Omental fat pad (tissue), 4 donors: ENCODE measurements around the gene TMEM185B. TPM values are rescaled to one million over a fixed set of nuclear protein-coding genes. Genes with fewer than 3 reads are reported as not detected.

ENCODE experiments used
- ATAC-seq: fragments of 150-250 bp; one replicate; pipeline ENCODE4 v1.9.1; 2016; ENCODE audit warnings: mild to moderate bottlenecking, moderate library complexity; ENCODE audit not compliant: low FRiP score
- DNase-seq: peaks from one replicate; pipeline ENCODE4 v3.0.0-alpha.2; 2019; ENCODE audit warnings: low spot score
- CTCF ChIP-seq, 3 donors: fragments of 450-650 bp; IDR thresholded peaks; one replicate each; pipeline ENCODE4 v1.5.1; 2016 to 2017; ENCODE audit warnings: antibody characterized with exemption in 3 of 3, mild to moderate bottlenecking in 3 of 3, moderate library complexity in 2 of 3
- total RNA-seq, 4 donors: library from RNA; depleted of rRNA; stranded (reverse); fragments of >200 nt; gene quantifications; one replicate each; pipeline ENCODE4 v1.1.0, GENCODE V29; 2016

TMEM185B gene
- total RNA-seq, 4 donors from 2014 or later, result 21.5 to 31.7 (median 25.1) TPM

DNA sequence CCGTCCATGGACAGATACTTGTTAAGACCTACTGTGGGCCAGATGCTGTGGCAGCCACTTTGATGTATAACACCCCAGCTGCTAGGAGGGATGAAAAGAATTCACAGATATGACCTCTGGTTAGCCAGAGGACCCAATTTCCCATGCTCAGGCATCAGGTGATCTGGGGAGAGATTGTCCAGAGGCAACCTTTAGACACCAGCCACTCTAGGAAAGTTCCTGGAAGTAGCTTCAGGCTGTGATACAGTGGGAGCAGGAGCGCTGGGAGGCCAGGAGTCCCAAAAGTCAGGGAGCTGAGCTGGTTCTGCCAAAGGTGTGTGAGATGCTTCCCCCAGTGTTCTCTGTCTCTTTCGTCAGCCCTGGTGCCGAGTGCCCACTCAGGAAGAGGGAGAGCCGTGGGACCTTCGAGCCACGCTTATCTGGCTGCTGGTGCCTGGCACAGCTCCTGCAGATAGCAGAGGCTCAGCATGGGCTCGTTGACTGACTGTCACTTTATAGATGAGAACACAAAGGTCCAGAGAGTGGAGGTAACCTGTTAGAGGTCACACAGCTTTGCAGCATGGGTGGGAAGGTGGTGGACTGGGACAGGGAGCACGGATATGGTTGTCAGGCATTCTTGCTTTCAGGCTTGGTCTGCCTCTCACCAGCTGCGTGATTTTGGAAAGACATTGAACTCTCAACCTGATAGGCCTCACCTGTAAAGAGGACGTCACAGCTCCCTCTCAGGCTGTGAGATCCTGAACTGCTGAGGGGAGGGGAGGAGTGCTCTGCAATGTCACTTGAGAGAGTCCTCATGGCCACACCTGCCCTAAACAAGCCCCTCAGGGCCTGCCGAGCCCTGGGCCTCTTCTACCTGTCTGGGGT is 21.7 kb upstream of the TMEM185B start:
- no peak for DNase-seq
- ATAC-seq, result peak; percentile 30

GRCh38 chr2:120243875-120244553 is 20.8 kb upstream of the TMEM185B start:
- no peak for ATAC-seq
- no peak for DNase-seq
- TF ChIP-seq CTCF (IDR thresholded peaks at IDR 0.05), result no peak

More for the DNA sequence above, 21.7 kb upstream of the TMEM185B start:
- TF ChIP-seq CTCF (IDR thresholded peaks at IDR 0.05), result no peak

- ATAC-seq (no peak), DNase-seq (no peak)
- TF ChIP-seq CTCF (IDR thresholded peaks at IDR 0.05), result no peak
These were observed 20.0 kb upstream of the TMEM185B start for GRCh38 chr2:120243211-120243610.

GRCh38 chr2:120241684-120242083 is 18.5 kb upstream of the TMEM185B start:
- DNase-seq (no peak), ATAC-seq (no peak)
- no peak for TF ChIP-seq CTCF (IDR thresholded peaks at IDR 0.05)

DNA sequence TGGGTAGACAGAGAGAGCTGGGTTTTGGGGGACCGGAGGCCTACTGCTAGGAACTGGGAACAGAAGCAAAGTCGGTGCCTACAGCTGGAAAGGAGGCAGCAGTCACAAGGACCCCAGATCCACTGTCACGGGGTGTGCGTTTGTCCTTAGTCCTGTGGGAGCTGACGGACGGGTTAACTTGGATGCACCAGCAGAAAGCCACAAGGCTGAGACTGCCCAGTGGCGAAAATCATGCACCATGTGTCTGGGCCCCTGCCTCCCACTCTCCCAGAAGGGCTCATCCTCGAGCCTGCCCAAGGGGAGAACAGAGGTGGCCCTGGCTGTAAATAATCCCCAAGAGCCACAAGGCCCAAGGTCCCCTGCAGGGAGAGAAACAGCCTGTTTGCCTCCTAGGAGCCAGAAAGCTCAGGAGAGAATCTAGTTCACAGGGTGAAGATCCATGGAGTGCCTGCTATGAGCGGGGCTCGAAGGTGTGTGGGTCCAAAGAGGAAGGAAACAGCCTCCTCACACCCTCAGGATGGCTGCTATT is 17.8 kb upstream of the TMEM185B start:
- ATAC-seq (no peak), DNase-seq (no peak)
- no peak for TF ChIP-seq CTCF (IDR thresholded peaks at IDR 0.05)

DNA sequence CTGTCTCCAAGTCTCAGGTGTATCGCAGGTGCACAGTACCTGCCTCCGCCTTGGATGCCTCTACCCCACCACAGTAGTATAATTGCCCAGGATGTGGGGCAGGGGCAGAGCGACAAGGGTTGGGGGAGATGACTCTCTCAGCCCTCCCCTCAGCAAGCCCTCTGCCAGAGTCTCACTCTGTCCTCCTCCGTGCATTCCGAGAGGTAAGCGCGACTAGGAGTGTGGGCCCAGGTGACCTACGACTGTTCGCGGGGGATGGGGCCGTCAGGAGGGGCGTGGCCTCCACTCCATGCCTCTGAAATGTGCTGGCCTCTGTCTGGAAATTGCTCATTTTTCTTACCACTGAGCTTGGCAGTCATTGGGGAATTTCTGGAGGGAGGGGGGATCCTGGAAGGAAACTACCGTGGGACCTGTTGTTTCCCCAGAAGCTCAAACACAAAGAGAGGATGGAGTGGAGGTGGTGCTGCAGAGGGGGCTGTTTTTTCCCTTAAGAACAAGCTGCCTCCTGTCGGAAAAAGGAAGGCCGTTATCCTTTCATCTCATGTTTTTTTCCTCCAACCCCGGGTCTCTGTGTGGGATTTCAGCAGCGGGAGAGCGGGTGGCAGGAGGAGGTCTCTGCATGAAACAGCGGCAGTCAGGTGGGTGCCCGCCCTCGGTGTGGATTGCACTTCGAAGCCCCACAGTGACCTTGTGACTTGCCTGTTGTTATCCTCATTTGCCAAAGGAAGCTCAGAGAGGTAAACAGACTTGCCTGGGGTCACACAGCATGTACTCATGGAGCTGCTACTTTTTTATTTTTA is 16.5 kb upstream of the TMEM185B start:
- no peak for DNase-seq
- no peak for TF ChIP-seq CTCF (IDR thresholded peaks at IDR 0.05)
- ATAC-seq, result peak; percentile 85
